Nephron (organoid): ENCODE results near the gene STAC2.

Experiments
- H3K27ac Mint-ChIP-seq, 3 experiments: 2 replicates each; pipeline ENCODE4 v1.8.0; 2020; ENCODE audit warnings: mixed read lengths in 3 of 3, mild to moderate bottlenecking in 2 of 3, moderate library complexity in 1 of 3
- H3K27me3 Mint-ChIP-seq: 2 replicates; pipeline ENCODE4 v1.8.0; 2021; ENCODE audit warnings: low read depth, mild to moderate bottlenecking, moderate library complexity, mixed read lengths
- H3K36me3 Mint-ChIP-seq: 2 replicates; pipeline ENCODE4 v1.8.0; 2020; ENCODE audit warnings: low read depth, mixed read lengths
- H3K4me1 Mint-ChIP-seq: 2 replicates; pipeline ENCODE4 v1.8.0; 2020; ENCODE audit warnings: mixed read lengths
- H3K4me3 Mint-ChIP-seq, 3 experiments: 2 replicates each; pipeline ENCODE4 v1.8.0; 2020; ENCODE audit warnings: mild to moderate bottlenecking in 3 of 3, mixed read lengths in 3 of 3, moderate library complexity in 2 of 3
- H3K9me3 Mint-ChIP-seq: 2 replicates; pipeline ENCODE4 v1.8.0; 2020; ENCODE audit warnings: mixed read lengths
- TF ChIP-seq, protein P1 (sequence below), 3 experiments: fragments of 200-600 bp; sonication (generic); IDR thresholded peaks; one replicate each; pipeline ENCODE4 v1.5.0; 2021; ENCODE audit warnings: antibody characterized with exemption in 3 of 3; ENCODE audit not compliant: unreplicated experiment in 3 of 3

Gene STAC2

GRCh38 chr17:39236450-39236927, 10.7 kb upstream of the STAC2 start:
- Mint-ChIP-seq H3K9me3 (no peaks in the 10 kb centered on the region), H3K36me3 (no peaks in the 10 kb centered on the region), H3K4me1 (peaks cover 12% of the 10 kb centered on the region), H3K27ac (no peak overlapping the region), H3K4me3 (no peak overlapping the region), H3K27me3 (peaks cover 26% of the 10 kb centered on the region)
- TF ChIP-seq, protein P1, sequence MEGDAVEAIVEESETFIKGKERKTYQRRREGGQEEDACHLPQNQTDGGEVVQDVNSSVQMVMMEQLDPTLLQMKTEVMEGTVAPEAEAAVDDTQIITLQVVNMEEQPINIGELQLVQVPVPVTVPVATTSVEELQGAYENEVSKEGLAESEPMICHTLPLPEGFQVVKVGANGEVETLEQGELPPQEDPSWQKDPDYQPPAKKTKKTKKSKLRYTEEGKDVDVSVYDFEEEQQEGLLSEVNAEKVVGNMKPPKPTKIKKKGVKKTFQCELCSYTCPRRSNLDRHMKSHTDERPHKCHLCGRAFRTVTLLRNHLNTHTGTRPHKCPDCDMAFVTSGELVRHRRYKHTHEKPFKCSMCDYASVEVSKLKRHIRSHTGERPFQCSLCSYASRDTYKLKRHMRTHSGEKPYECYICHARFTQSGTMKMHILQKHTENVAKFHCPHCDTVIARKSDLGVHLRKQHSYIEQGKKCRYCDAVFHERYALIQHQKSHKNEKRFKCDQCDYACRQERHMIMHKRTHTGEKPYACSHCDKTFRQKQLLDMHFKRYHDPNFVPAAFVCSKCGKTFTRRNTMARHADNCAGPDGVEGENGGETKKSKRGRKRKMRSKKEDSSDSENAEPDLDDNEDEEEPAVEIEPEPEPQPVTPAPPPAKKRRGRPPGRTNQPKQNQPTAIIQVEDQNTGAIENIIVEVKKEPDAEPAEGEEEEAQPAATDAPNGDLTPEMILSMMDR (IDR thresholded peaks at IDR 0.05; ENCODE audit: unreplicated experiment in 3 of 3): no peak

- no peak overlapping the region for H3K4me3 Mint-ChIP-seq
- no peaks in the 10 kb centered on the region for H3K9me3 Mint-ChIP-seq
- H3K4me1 Mint-ChIP-seq: peaks cover 15% of the 10 kb centered on the region
- H3K36me3 Mint-ChIP-seq: no peaks in the 10 kb centered on the region
- TF ChIP-seq, protein P1 (IDR thresholded peaks at IDR 0.05; ENCODE audit: unreplicated experiment in 3 of 3): peak; percentile 47 to 70 (median 69)
- H3K27ac Mint-ChIP-seq: peak overlapping the region in 1 of 3 experiments; percentile 5
- peaks cover 26% of the 10 kb centered on the region for H3K27me3 Mint-ChIP-seq
These were observed 10.1 kb upstream of the STAC2 start for GRCh38 chr17:39235555-39236449.

DNA sequence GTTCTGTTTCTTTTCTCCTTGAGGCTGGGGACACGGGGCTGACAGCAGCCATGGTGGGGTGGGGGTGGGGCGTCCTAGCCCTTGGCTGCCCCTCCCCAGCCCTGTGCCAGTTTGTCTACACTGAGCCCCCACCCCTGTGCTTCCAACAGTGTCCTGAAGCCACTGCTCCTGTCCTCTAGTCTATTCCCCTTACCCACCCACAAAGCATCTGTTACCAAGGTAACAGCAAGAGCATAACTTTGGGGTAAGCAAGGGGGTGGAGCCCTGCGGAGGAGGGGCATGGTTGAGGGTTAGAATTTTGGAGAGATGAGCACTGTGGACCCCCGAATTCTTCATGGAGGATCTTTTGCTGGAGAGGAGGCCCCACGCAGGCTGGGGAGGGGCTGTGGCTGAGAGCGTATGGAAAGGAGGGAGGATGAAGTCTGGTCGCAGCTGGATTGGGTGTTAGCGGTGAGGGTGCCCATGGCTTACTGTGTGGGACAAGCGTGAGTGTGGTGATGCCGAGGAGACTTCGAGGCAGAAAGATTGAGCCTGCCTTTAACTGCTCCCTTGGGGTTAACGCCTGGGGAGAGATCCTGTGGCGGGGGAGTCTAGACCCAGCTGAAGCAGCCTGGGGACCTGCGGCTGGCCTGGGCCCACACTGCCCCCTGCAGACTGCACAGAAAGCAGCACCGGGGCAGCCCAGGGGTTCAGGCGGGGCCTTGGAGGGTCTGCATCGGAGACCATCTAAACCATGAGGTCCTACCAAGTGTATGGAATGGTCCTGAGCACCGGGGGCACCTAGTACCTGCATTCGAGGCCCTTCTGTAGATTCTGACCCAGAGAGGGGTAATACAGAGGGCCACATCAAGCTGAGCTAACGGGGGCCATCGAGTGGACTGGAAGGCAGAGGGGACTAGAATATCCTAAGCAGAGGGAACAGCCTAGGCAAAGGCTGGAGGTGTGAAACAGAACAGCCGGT, 6.1 kb upstream of the STAC2 start:
- peak overlapping the region in 2 of 3 experiments; percentile 59 to 63 for H3K4me3 Mint-ChIP-seq
- H3K36me3 Mint-ChIP-seq: no peaks in the 10 kb centered on the region
- TF ChIP-seq, protein P1 (IDR thresholded peaks at IDR 0.05; ENCODE audit: unreplicated experiment in 3 of 3): peak; percentile 70 to 77 (median 70)
- H3K4me1 Mint-ChIP-seq: peaks cover 15% of the 10 kb centered on the region
- no peaks in the 10 kb centered on the region for H3K9me3 Mint-ChIP-seq
- peaks cover 31% of the 10 kb centered on the region for H3K27me3 Mint-ChIP-seq
- H3K27ac Mint-ChIP-seq: peak overlapping the region in 2 of 3 experiments; percentile 1 to 17

DNA sequence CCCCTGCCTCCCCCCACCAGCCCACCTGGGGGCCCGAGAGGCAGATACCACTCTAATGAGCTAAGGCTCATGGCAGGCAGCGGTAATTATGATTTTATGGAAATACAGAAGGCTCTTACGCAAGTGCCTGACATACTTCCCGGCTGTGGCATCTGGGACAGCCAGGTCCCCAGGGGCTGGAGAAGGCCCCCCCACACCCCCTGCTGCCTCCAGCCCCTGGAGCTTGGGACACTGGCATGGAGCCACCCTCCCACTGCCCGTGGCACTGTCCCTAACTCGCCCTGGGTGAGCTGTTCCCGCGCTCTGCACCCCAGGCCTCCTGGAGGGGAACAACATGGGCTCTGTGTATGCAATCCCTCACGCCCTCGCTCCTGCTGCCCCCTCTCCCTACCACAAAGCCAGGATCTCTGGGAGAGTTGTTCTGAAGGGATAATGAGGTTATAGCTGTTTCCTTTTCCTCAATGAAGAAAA, 5.4 kb upstream of the STAC2 start:
- TF ChIP-seq, protein P1 (IDR thresholded peaks at IDR 0.05; ENCODE audit: unreplicated experiment in 3 of 3): no peak
- peaks cover 34% of the 10 kb centered on the region for H3K27me3 Mint-ChIP-seq
- H3K9me3 Mint-ChIP-seq: no peaks in the 10 kb centered on the region
- H3K4me3 Mint-ChIP-seq: no peak overlapping the region
- H3K4me1 Mint-ChIP-seq: peaks cover 17% of the 10 kb centered on the region
- H3K36me3 Mint-ChIP-seq: no peaks in the 10 kb centered on the region
- no peak overlapping the region for H3K27ac Mint-ChIP-seq

GRCh38 chr17:39230361-39230760, 4.6 kb upstream of the STAC2 start:
- TF ChIP-seq, protein P1 (IDR thresholded peaks at IDR 0.05; ENCODE audit: unreplicated experiment in 3 of 3): no peak
- H3K4me1 Mint-ChIP-seq: peaks cover 15% of the 10 kb centered on the region
- no peaks in the 10 kb centered on the region for H3K36me3 Mint-ChIP-seq
- peaks cover 38% of the 10 kb centered on the region for H3K27me3 Mint-ChIP-seq
- H3K9me3 Mint-ChIP-seq: no peaks in the 10 kb centered on the region
- H3K27ac Mint-ChIP-seq: no peak overlapping the region
- no peak overlapping the region for H3K4me3 Mint-ChIP-seq
